Measurements from ENCODE around the gene RIMS1.

RIMS1 gene

GRCh38 chr6:72389698-72390097, 503.3 kb downstream of the RIMS1 start:
- H3K4me3 ChIP-seq (ENCODE audit: low read length), result no peak overlapping the region
- no peak for TF ChIP-seq ZNF274 (IDR thresholded peaks at IDR 0.05; ENCODE audit: low read depth, low read length)

DNA sequence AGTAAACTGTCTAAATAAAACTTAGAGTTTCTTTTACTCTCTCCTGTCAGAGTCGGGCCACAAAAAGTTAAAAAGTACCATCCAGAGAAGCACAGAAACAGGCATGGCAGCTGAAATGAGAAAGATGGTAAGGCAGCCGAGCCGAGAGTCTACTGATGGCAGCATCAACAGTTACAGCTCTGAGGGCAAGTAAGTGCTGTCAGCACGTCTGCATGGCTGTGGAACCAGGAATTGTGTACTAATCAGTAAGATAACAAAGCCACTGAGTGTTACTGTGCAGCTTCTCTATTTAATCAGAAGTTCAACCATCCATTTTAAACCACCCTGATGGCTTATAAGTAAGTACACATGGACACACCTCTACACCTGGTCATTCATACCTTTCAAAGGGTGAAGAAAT, 504.2 kb downstream of the RIMS1 start:
- no peak overlapping the region for H3K4me3 ChIP-seq (ENCODE audit: low read length)
- no peak for TF ChIP-seq ZNF274 (IDR thresholded peaks at IDR 0.05; ENCODE audit: low read depth, low read length)

- H3K4me3 ChIP-seq (ENCODE audit: low read length), result no peak overlapping the region
- no peak for TF ChIP-seq ZNF274 (IDR thresholded peaks at IDR 0.05; ENCODE audit: low read depth, low read length)
Observed at GRCh38 chr6:72401865-72402264, 515.5 kb downstream of the RIMS1 start.

- TF ChIP-seq ZNF274 (IDR thresholded peaks at IDR 0.05; ENCODE audit: low read depth, low read length), result no peak
- no peak overlapping the region for H3K4me3 ChIP-seq (ENCODE audit: low read length)
Observed at GRCh38 chr6:72403413-72403812, 517.1 kb downstream of the RIMS1 start.

DNA sequence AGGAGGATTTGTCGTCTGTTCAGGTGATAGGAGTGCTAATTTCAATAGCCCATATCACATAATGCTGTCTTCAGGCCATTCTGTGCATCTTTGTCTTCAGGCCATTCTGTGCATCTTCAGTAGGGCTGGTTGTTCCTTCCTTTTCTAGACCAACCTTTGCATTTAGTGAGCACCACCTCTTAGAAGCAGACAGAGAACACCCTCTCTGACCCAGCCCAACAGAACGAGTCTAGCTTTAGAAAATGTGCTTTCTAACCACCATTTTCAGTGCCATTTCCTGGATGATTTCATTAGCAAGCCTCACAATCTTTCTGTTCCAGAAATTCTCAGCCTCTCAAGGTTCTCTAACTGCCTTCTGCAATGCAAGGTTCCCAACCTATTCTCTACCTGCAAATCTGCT, 520.2 kb downstream of the RIMS1 start:
- H3K4me3 ChIP-seq (ENCODE audit: low read length), result no peak overlapping the region
- no peak for TF ChIP-seq ZNF274 (IDR thresholded peaks at IDR 0.05; ENCODE audit: low read depth, low read length)

DNA sequence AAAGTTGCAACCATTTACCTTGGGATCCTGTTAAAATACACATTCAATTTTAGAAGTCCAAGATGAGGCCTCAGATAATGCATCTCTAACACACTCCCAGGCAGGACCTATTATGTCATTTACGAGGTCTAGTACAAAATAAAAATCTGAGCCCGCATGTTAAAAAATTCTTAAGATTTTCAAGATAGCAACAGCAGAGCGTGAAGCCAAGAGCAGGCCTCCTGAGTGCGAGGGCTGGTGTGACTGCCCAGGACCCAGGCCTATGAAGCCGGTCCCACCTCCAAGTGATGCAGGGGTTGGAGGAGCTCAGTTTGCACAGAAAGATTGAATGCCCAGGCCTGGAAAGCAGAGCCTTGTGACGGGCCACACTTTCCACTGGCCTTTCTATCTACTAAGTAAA, 524.4 kb downstream of the RIMS1 start:
- H3K4me3 ChIP-seq (ENCODE audit: low read length), result no peak overlapping the region
- TF ChIP-seq ZNF274 (IDR thresholded peaks at IDR 0.05; ENCODE audit: low read depth, low read length), result no peak

DNA sequence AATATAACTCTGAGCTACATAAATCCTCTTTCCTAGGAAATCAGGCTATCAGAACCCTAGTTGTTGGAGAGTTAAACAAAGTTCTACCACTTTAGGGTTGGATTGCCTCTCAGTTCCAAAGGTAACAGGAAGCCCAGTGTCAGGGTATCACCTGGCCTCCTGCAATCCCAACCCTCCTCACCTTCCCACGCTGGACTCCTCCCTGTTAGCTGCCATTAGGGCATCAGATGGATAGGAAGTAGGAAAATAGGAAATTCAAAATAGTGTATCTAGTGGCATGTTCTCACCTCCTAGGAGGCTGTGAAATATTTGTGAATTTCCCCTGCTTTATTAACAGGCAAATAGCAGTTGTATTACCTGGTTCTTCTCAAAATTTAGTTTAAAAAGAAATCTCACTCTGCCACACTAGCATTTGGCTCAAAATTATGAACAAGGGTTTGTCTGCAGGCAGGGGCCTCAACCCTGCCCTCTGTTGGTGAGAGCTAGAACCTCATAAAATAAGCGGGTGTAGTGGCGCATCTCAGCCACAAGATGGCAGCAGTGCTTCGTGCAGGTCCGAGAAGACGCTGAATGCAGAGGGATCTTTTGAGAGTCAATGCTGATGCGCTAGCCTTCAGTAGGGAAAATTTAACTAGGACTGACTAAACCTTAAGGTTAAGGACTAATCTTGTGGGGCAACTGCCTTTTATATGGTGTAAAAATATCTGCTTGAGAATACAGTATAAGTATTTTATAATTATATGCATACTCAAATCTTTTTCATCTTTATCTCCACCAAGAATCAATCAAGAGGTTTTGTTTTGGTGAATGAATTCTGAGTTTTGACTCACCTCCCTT, 525.7 kb downstream of the RIMS1 start:
- no peak overlapping the region for H3K4me3 ChIP-seq (ENCODE audit: low read length)
- TF ChIP-seq ZNF274 (IDR thresholded peaks at IDR 0.05; ENCODE audit: low read depth, low read length), result no peak

DNA sequence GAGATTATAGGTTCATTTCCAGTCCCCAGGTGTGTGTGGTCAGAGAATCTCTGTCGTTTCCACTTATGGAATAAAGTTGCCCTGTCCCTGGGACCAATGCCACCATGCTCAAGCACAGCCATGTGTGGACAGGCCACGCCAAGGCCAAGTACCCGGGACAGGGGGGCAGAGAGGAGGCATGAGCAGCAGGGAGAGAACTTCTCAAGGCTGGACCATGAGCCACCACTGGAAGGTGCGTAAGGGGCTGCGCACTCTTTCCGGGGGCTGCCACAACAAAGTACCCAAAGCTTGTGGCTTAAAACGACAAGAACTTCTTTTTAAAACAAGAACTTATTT, 526.3 kb downstream of the RIMS1 start:
- no peak overlapping the region for H3K4me3 ChIP-seq (ENCODE audit: low read length)
- no peak for TF ChIP-seq ZNF274 (IDR thresholded peaks at IDR 0.05; ENCODE audit: low read depth, low read length)

GRCh38 chr6:72413884-72414283, 527.5 kb downstream of the RIMS1 start:
- TF ChIP-seq ZNF274 (IDR thresholded peaks at IDR 0.05; ENCODE audit: low read depth, low read length), result no peak
- no peak overlapping the region for H3K4me3 ChIP-seq (ENCODE audit: low read length)

DNA sequence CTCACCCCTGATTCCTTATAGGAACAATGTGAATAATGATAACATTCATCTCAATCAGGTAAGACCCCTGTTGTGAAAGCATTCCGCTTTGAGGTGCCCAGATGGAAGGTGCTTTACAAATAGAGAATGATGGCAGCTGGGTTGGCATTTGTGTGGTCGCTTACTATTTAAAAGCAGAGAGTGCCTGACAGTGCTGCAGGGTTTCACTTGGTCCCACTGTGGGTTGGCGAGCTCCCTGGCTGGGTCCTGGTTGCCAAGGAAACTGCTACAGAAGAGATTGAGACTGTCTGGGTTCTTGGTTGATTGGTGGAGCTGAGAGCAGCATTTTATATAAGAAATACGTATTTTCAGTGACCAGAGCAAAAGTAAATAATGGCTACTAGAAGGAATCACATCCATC, 528.3 kb downstream of the RIMS1 start:
- no peak for TF ChIP-seq ZNF274 (IDR thresholded peaks at IDR 0.05; ENCODE audit: low read depth, low read length)

GRCh38 chr6:72416744-72417465, 530.6 kb downstream of the RIMS1 start:
- H3K4me3 ChIP-seq (ENCODE audit: low read length), result no peak overlapping the region
- TF ChIP-seq ZNF274 (IDR thresholded peaks at IDR 0.05; ENCODE audit: low read depth, low read length), result no peak

More for the DNA sequence above, 528.3 kb downstream of the RIMS1 start:
- no peak overlapping the region for H3K4me3 ChIP-seq (ENCODE audit: low read length)

DNA sequence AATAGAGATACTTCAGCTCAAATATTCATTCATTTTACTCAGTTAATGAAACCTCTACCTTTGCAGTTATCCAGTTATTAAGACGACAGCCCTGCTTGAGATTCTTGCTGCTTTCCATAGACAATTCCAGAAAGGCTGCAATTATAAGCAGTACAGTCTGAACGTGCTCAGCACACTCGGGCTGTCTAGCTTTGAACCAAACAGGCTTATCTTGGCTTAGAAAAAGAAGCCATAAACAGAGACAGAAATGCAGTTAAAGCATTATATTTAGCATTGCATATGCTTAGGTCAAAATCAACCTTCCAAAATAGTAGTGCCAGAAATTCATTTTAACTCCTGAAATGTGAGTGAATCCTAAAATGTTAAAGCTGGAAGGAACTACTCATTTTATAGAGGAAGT, 531.4 kb downstream of the RIMS1 start:
- H3K4me3 ChIP-seq (ENCODE audit: low read length), result no peak overlapping the region
- no peak for TF ChIP-seq ZNF274 (IDR thresholded peaks at IDR 0.05; ENCODE audit: low read depth, low read length)

DNA sequence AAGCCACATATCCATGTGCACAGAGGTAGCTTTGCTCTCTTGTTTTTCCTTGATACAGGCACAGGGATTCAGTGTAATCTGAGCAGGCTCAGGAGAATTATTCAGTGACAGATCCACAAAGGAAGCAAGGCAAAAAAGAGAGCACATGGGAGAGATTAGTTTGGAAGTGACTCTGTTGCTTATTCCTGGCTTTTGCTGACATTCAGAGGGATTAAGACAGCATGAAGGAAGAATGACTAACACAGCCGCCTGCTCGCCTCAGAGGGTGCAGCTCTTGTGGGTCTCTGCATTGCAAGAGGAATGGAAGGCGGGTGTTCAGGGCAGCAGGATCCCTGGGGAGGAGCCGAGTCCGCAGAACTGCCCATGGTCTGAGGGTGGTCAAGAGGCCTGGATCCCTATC, 532.1 kb downstream of the RIMS1 start:
- no peak overlapping the region for H3K4me3 ChIP-seq (ENCODE audit: low read length)
- TF ChIP-seq ZNF274 (IDR thresholded peaks at IDR 0.05; ENCODE audit: low read depth, low read length), result no peak

GRCh38 chr6:72419966-72420365, 533.6 kb downstream of the RIMS1 start:
- TF ChIP-seq ZNF274 (IDR thresholded peaks at IDR 0.05; ENCODE audit: low read depth, low read length), result no peak
- no peak overlapping the region for H3K4me3 ChIP-seq (ENCODE audit: low read length)

DNA sequence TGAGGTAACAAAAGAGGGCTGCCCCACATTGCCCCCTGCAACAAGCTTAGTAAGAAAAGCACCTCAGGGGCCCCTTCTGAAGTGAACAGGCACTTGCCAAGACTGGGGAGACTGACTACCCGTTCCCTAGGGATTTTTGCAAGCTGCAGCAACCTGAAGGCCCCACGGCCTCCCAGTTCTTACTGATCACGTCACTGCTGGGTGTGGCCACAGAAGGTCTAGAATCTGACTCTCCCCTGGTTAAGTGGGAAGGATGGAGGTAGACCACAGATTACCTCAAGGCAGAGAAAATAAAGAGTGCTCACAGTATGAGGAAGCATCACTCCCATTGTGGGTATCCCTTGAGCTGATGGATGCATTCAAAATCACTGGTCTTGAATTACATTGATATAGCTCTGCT, 534.1 kb downstream of the RIMS1 start:
- no peak overlapping the region for H3K4me3 ChIP-seq (ENCODE audit: low read length)
- TF ChIP-seq ZNF274 (IDR thresholded peaks at IDR 0.05; ENCODE audit: low read depth, low read length), result no peak

Measured in GM08714 (cell line).